ENCODE results near the gene ITGAL. TPM values are rescaled to one million over a fixed set of nuclear protein-coding genes. Genes with fewer than 3 reads are reported as not detected.

The ITGAL gene
- total RNA-seq, 1 donor from 2014 or later = 264 TPM

GRCh38 chr16:30570636-30571444 lies 98.3 kb downstream of the ITGAL start:
- Mint-ChIP-seq H3K27ac (peak overlapping the region; percentile 91), H3K4me1 (peaks cover 56% of the 10 kb centered on the region), H3K4me3 (peak overlapping the region; percentile 97), H3K27me3 (no peaks in the 10 kb centered on the region), H3K9me3 (no peaks in the 10 kb centered on the region), H3K36me3 (ENCODE audit: low read depth) (peaks cover 8% of the 10 kb centered on the region)
- peak; percentile 67 for DNase-seq
- intact Hi-C loops (cut with micrococcal nuclease) = loop anchor here (1.0 kb wide), 2 partner anchors 13 to 36 kb away; partner anchors contain the start of gene ZNF764

DNA sequence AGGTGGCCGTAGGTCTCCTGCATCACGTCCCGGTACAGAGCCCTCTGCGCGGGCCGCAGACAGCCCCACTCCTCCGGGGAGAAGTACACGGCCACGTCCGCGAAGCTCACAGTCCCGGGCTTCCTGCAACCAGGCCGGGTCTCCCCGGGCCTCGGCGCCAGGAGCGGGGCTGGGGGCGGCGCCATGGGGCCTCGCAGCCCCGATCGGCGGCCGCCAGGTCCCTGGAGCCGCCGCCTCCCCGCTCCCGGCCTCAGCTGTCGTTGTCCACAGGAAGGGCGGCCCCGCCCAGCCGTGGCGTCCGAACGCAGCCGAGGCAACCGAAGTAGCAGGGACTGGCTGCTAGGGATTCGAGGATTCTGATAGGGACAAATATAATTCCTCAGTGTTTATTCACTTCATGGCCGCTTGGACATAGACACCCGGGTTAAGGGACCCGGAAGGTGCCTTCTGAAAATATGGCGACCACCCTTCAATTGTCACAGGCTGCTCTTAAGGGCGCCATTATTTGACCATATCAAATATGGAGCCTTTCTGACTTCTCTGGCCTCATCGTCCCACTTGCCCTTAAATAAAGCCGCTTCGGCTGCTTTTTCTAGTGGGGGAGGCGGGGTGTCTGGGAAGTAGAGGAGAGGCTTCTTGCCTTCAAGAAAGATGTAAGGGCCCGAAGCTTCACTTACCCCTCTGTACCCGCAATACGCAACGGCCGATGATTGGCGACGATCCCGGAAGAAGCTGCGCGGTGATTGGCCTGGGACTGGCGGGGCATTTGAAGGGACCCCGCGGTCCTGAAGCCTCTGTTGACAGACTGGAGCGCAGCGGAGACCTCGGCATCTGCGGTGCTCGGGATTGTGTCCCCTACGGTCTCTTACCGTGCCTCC lies 99.1 kb downstream of the ITGAL start, which contains the start of gene ZNF688:
TSS of gene ZNF688 (minus strand) at position 270 of the 878 bp plus-strand sequence. CDS start at position 185, 85 bp downstream.
- Mint-ChIP-seq H3K27ac (peak within 1 kb of the TSS; percentile 91), H3K9me3 (no peaks in the 10 kb centered on the region), H3K4me3 (peak within 1 kb of the TSS; percentile 97), H3K4me1 (peaks cover 52% of the 10 kb centered on the region), H3K36me3 (ENCODE audit: low read depth) (peaks cover 8% of the 10 kb centered on the region), H3K27me3 (no peaks in the 10 kb centered on the region)
- intact Hi-C loops (cut with micrococcal nuclease) = loop anchor here (1.0 kb wide), 3 partner anchors 13 to 36 kb away; partner anchors contain the start of genes ZNF764 and ZNF785
- DNase-seq = peak; percentile 98

Other genes starting within 250 kb of the ITGAL start
- 14.5 and 21.1 TPM in 2 replicates for gene NPIPB13, start 224.3 kb upstream of the ITGAL start, total RNA-seq
- gene CD2BP2, start 117.4 kb upstream of the ITGAL start, total RNA-seq = 80.5 and 93.2 TPM in 2 replicates
- gene TBC1D10B, start 102.2 kb upstream of the ITGAL start, total RNA-seq = 68.9 TPM in 2 replicates
- 1.0 and 1.3 TPM in 2 replicates for gene MYL11, start 97.9 kb upstream of the ITGAL start, total RNA-seq
- gene SEPTIN1, start 90.2 kb upstream of the ITGAL start, total RNA-seq = 162 and 163 TPM in 2 replicates
- 16.5 and 18.3 TPM in 2 replicates for gene ZNF48, start 77.3 kb upstream of the ITGAL start, total RNA-seq
- gene ZNF771, start 65.1 kb upstream of the ITGAL start, total RNA-seq = 8.6 and 10.3 TPM in 2 replicates
- 167 and 176 TPM in 2 replicates for gene DCTPP1, start 42.7 kb upstream of the ITGAL start, total RNA-seq
- 79.7 and 80.2 TPM in 2 replicates for gene SEPHS2, start 26.9 kb upstream of the ITGAL start, total RNA-seq
- 12.9 and 14.8 TPM in 2 replicates for gene ZNF768, start 53.8 kb downstream of the ITGAL start, total RNA-seq
- 10.5 and 13.6 TPM in 2 replicates for gene ZNF747, start 62.1 kb downstream of the ITGAL start, total RNA-seq
- 13.9 and 14.9 TPM in 2 replicates for gene ZNF764, start 85.6 kb downstream of the ITGAL start, total RNA-seq
- 6.6 and 8.0 TPM in 2 replicates for gene ZNF688, start 99.0 kb downstream of the ITGAL start, total RNA-seq
- 17.1 and 17.8 TPM in 2 replicates for gene ZNF785, start 113.0 kb downstream of the ITGAL start, total RNA-seq
- gene ZNF689, start 137.6 kb downstream of the ITGAL start, total RNA-seq = 14.0 and 14.6 TPM in 2 replicates
- gene PRR14, start 178.2 kb downstream of the ITGAL start, total RNA-seq = 82.2 and 86.7 TPM in 2 replicates
- 121 and 124 TPM in 2 replicates for gene FBRS, start 185.7 kb downstream of the ITGAL start, total RNA-seq
- 90.4 and 91.6 TPM in 2 replicates for gene SRCAP, start 226.4 kb downstream of the ITGAL start, total RNA-seq

Measured in activated CD4-positive, alpha-beta T cell treated with anti-CD3 and anti-CD28 coated beads, Interleukin-2, amount 10 ng/mL, durations not matched to agents 24 days and 14 days (primary cell).